K562 (cell line): ENCODE data around the gene BRWD1. TPM values are rescaled to one million over a fixed set of nuclear protein-coding genes. Genes with fewer than 3 reads are reported as not detected.

Source experiments
- BCOR ChIP-seq: fragments of 450-650 bp; IDR thresholded peaks from 2 replicates; pipeline ENCODE4 v1.6.1; 2016
- CTCF ChIP-seq, 3 experiments: IDR thresholded peaks in 2 of 3; conservative IDR thresholded peaks in 1 of 3; 2 replicates each; pipeline ENCODE4 v1.5.1; 2011 to 2012; ENCODE audit warnings: low read length in 3 of 3, mild to moderate bottlenecking in 3 of 3, control low read depth in 2 of 3, improper control_type of control experiment in 1 of 3, inconsistent platforms in 1 of 3, low read depth in 1 of 3, mixed read lengths in 1 of 3, moderate library complexity in 1 of 3; ENCODE audit not compliant: insufficient read depth in 2 of 3
- E2F6 ChIP-seq, 2 experiments: IDR thresholded peaks; 2 replicates each; pipeline ENCODE4 v1.6.1; 2011; ENCODE audit warnings: borderline replicate concordance in 1 of 2, control low read depth in 1 of 2, low read depth in 1 of 2, low read length in 1 of 2, mild to moderate bottlenecking in 1 of 2, mixed read lengths in 1 of 2, moderate library complexity in 1 of 2; ENCODE audit not compliant: insufficient read depth in 1 of 2, insufficient read length in 1 of 2, poor library complexity in 1 of 2, severe bottlenecking in 1 of 2; ENCODE audit errors: extremely low read depth in 1 of 2
- FOXP1 ChIP-seq: sonication (generic); formaldehyde crosslinking; IDR thresholded peaks from 2 replicates; pipeline ENCODE4 v1.8.0; 2022; ENCODE audit warnings: mild to moderate bottlenecking, missing genetic modification reagents
- HEY1 ChIP-seq: fragments of 250-450 bp; sonication (Bioruptor Pico); IDR thresholded peaks from 2 replicates; pipeline ENCODE4 v1.5.0; 2020; ENCODE audit warnings: mild to moderate bottlenecking, moderate library complexity, borderline replicate concordance
- IRF1 ChIP-seq: sonication (generic); formaldehyde crosslinking; IDR thresholded peaks from 2 replicates; pipeline ENCODE4 v1.8.0; 2022; ENCODE audit warnings: missing genetic modification reagents, mild to moderate bottlenecking, borderline replicate concordance
- NCOA1 ChIP-seq: fragments of 450-650 bp; IDR thresholded peaks from 2 replicates; pipeline ENCODE4 v1.6.1; 2016; ENCODE audit warnings: low read depth
- NCOR1 ChIP-seq: fragments of 450-650 bp; IDR thresholded peaks from 2 replicates; pipeline ENCODE4 v1.6.1; 2016; ENCODE audit warnings: mild to moderate bottlenecking, moderate library complexity
- PRDM10 ChIP-seq: fragments of 450-650 bp; IDR thresholded peaks from 2 replicates; pipeline ENCODE4 v1.6.1; 2018; ENCODE audit not compliant: partially characterized antibody
- SAFB2 ChIP-seq: fragments of 200-400 bp; formaldehyde crosslinking; IDR thresholded peaks from 2 replicates; pipeline ENCODE4 v1.6.1; 2018; ENCODE audit warnings: borderline replicate concordance, low read length, low read depth, moderate library complexity; ENCODE audit not compliant: severe bottlenecking
- SMAD3 ChIP-seq: fragments of 450-650 bp; formaldehyde crosslinking; conservative IDR thresholded peaks from 2 replicates; pipeline ENCODE4 v1.4.0; 2020; ENCODE audit warnings: mild to moderate bottlenecking
- TCFL5 ChIP-seq: fragments of 250-450 bp; sonication (Bioruptor Pico); conservative IDR thresholded peaks from 2 replicates; pipeline ENCODE4 v1.6.1; 2021; ENCODE audit warnings: mild to moderate bottlenecking, moderate library complexity, matching md5 sums
- TFAM ChIP-seq: fragments of 250-450 bp; sonication (Bioruptor Pico); conservative IDR thresholded peaks from 2 replicates; pipeline ENCODE4 v1.5.0; 2021; ENCODE audit warnings: mild to moderate bottlenecking, moderate library complexity
- TGIF2 ChIP-seq: sonication (generic); formaldehyde crosslinking; IDR thresholded peaks from 2 replicates; pipeline ENCODE4 v1.8.1; 2022; ENCODE audit warnings: mild to moderate bottlenecking, missing genetic modification reagents, moderate library complexity
- WHSC1 ChIP-seq: IDR thresholded peaks from one replicate; pipeline ENCODE4 v1.6.1; 2012; ENCODE audit warnings: low read length, control low read depth, inconsistent platforms
- ZBTB11 ChIP-seq, 3 experiments: fragments of 200-800 bp in 1 of 3; fragments of 250-450 bp in 1 of 3; fragments of 450-650 bp in 1 of 3; sonication (Bioruptor Pico) in 1 of 3; sonication (Bioruptor generic) in 1 of 3; formaldehyde crosslinking in 1 of 3; IDR thresholded peaks; 2 replicates each; pipeline versions ENCODE4 v1.6.1 to v1.8.0; 2016 to 2022; ENCODE audit warnings: mild to moderate bottlenecking in 2 of 3, missing genetic modification characterization in 2 of 3, missing compliant biosample characterization in 1 of 3, moderate library complexity in 1 of 3
- ZNF431 ChIP-seq: sonication (generic); formaldehyde crosslinking; IDR thresholded peaks from 2 replicates; pipeline ENCODE4 v1.8.0; 2022; ENCODE audit warnings: mild to moderate bottlenecking, missing genetic modification reagents
- polyA plus RNA-seq, 8 experiments: library from polyadenylated mRNA; depleted of rRNA in 4 of 8; stranded (reverse) in 5 of 8; unstranded in 3 of 8; fragments of >200 nt; fragmentation: Nextera tagmentation in 2 of 8; fragmentation: Illumina TruSeq in 1 of 8; extraction: Ambion mirVana in 2 of 8; extraction: Trizol in 1 of 8; gene quantifications; 2 replicates each; pipeline versions ENCODE4 v1.2.1 to v1.2.3, GENCODE V29; 2011 to 2014; ENCODE audit warnings: inconsistent platforms in 1 of 8, missing spikeins in 1 of 8
- total RNA-seq, 7 experiments: library from RNA; depleted of rRNA in 6 of 7; stranded (reverse); fragments of >200 nt in 6 of 7; fragmentation: Illumina TruSeq in 2 of 7; extraction: Trizol in 2 of 7; gene quantifications; 2 replicates each; pipeline versions ENCODE4 v1.2.1 to v1.2.3, GENCODE V29; 2011 to 2021; ENCODE audit warnings: low replicate concordance in 1 of 7

BRWD1 gene
- total and polyA plus RNA-seq, 9 of the 15 experiments (the other 6 are each of a cell fraction or from before 2014, with no cell fraction given) = 10.1 to 60.2 (median 34.1) TPM

GRCh38 chr21:39148975-39149374, 164.5 kb downstream of the BRWD1 start (continued):
- TF ChIP-seq NCOR1 = peak; percentile 67
- no peak for TF ChIP-seq TGIF2 (CRISPR knock-in tag)
- no peak for TF ChIP-seq IRF1 (CRISPR knock-in tag)
- no peak for TF ChIP-seq CTCF (IDR thresholded peaks at IDR 0.05 in 2 of 3, conservative IDR thresholded peaks at IDR 0.05 in 1 of 3; ENCODE audit: insufficient read depth in 2 of 3, low read depth in 1 of 3, low read length in 3 of 3)
- no peak for TF ChIP-seq WHSC1
- TF ChIP-seq ZBTB11 (CRISPR knock-in tag; IDR thresholded peaks at IDR 0.05) = 0 out of 6 replicates have a peak, but pooled peaks of 1 of the 3 experiments have one; percentile 29
- TF ChIP-seq TFAM = no peak
- no peak for TF ChIP-seq FOXP1 (CRISPR knock-in tag)
- no peak for TF ChIP-seq ZNF431 (CRISPR knock-in tag)
- TF ChIP-seq TCFL5 (CRISPR knock-in tag) = no peak
- no peak for TF ChIP-seq SAFB2
- no peak for TF ChIP-seq NCOA1
- no peak for TF ChIP-seq PRDM10
- no peak for TF ChIP-seq BCOR
- TF ChIP-seq HEY1 (CRISPR knock-in tag) = no peak
- no peak for TF ChIP-seq SMAD3 (CRISPR knock-in tag)
- no peak for TF ChIP-seq E2F6 (IDR thresholded peaks at IDR 0.05; ENCODE audit: borderline replicate concordance in 1 of 2, extremely low read depth in 1 of 2, insufficient read depth in 1 of 2, insufficient read length in 1 of 2, low read depth in 1 of 2, low read length in 1 of 2, poor library complexity in 1 of 2, severe bottlenecking in 1 of 2)
